Measurements from ENCODE around the gene GSG1L2.

DNA sequence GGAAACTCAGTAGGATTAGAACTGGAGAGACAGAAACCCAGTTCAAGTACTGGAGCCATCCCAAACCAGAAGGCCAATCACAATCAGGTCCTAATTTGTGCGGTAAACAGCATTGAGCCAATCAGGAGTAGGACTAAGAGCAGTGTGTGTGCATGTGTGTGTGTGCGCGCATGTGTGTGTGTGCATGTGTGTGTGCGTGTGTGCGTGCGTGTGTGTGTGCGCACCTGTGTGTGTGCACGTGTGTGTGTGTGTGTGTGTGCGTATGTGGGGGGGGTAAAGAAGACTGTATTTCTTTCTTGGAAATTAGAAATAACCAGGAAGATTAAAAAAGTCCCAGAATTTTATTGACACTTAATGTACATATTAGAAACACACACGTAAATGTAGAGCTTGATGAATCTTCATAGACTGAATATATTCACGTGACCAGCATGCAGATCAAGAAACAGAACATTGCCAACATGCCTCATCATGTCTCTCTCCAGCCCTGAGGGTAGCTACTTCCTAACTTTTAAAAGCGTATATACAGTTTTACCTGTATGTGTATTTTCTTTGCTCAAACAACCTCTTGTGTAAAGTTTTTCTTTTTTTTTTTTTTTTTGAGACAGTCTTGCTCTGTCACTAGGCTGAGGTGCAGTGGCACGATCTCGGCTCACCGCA lies 29.6 kb downstream of the GSG1L2 start:
- TF ChIP-seq, protein P1, sequence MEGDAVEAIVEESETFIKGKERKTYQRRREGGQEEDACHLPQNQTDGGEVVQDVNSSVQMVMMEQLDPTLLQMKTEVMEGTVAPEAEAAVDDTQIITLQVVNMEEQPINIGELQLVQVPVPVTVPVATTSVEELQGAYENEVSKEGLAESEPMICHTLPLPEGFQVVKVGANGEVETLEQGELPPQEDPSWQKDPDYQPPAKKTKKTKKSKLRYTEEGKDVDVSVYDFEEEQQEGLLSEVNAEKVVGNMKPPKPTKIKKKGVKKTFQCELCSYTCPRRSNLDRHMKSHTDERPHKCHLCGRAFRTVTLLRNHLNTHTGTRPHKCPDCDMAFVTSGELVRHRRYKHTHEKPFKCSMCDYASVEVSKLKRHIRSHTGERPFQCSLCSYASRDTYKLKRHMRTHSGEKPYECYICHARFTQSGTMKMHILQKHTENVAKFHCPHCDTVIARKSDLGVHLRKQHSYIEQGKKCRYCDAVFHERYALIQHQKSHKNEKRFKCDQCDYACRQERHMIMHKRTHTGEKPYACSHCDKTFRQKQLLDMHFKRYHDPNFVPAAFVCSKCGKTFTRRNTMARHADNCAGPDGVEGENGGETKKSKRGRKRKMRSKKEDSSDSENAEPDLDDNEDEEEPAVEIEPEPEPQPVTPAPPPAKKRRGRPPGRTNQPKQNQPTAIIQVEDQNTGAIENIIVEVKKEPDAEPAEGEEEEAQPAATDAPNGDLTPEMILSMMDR (IDR thresholded peaks at IDR 0.05; ENCODE audit: low read depth, low read length, missing input control), result no peak
- TF ChIP-seq TAF1 (conservative IDR thresholded peaks at IDR 0.05) (no peak), SP1 (IDR thresholded peaks at IDR 0.05) (no peak)

Data from liver (tissue), 3 donors.